ENCODE measurements around the gene CDK14. TPM values are rescaled to one million over a fixed set of nuclear protein-coding genes. Genes with fewer than 3 reads are reported as not detected.

Gene CDK14
- total and polyA plus RNA-seq, 2 donors (not counting 1 experiment from before 2014, with no cell fraction given): 23.6 to 41.1 TPM

- peak overlapping the region; percentile 44 for H3K4me2 ChIP-seq (ENCODE audit: extremely low read depth, insufficient read depth, low read length)
- peaks cover 8% of the 10 kb centered on the region for H3K4me1 ChIP-seq (ENCODE audit: control insufficient read depth, extremely low read depth, insufficient read depth, low read length)
- H3K9me3 ChIP-seq (ENCODE audit: control insufficient read depth, insufficient read depth, low read depth, low read length): no peaks in the 10 kb centered on the region
- no peaks in the 10 kb centered on the region for H3K36me3 ChIP-seq (ENCODE audit: control insufficient read depth, insufficient read depth, low read length)
- peaks cover 74% of the 10 kb centered on the region for H3K79me2 ChIP-seq (ENCODE audit: control insufficient read depth, insufficient read depth, low read length)
- DNase-seq (ENCODE audit: low read depth in 2 of 2): peak in 1 of 2 donors; percentile 82
- no peak overlapping the region for H3K9ac ChIP-seq (ENCODE audit: insufficient read depth, low read length)
- TF ChIP-seq EZH2 (IDR thresholded peaks at IDR 0.05; ENCODE audit: low read length, missing control alignments) (no peak), CTCF (conservative IDR thresholded peaks at IDR 0.05 in 1 of 2, IDR thresholded peaks at IDR 0.05 in 1 of 2; ENCODE audit: low read depth in 1 of 2, low read length in 2 of 2) (no peak)
- peak overlapping the region; percentile 6 for H3K27ac ChIP-seq (ENCODE audit: insufficient read depth, low read length)
- no peak overlapping the region for H2AFZ ChIP-seq (ENCODE audit: low read length)
- no peaks in the 10 kb centered on the region for H4K20me1 ChIP-seq (ENCODE audit: control insufficient read depth, extremely low read depth, insufficient read depth, low read length)
- H3K27me3 ChIP-seq (ENCODE audit: control insufficient read depth, insufficient read depth, low read length): no peaks in the 10 kb centered on the region
- peak overlapping the region in 1 of 4 experiments; percentile 11 for H3K4me3 ChIP-seq (replicated peaks in 1 of 4; ENCODE audit: control extremely low read depth in 1 of 4, insufficient read depth in 1 of 4, low read depth in 3 of 4, low read length in 4 of 4)
These were observed 3.9 kb downstream of the CDK14 start for GRCh38 chr7:90599892-90600555.

- H3K9ac ChIP-seq (ENCODE audit: insufficient read depth, low read length): no peak overlapping the region
- H3K4me2 ChIP-seq (ENCODE audit: extremely low read depth, insufficient read depth, low read length): no peak overlapping the region
- H3K79me2 ChIP-seq (ENCODE audit: control insufficient read depth, insufficient read depth, low read length): peaks cover 77% of the 10 kb centered on the region
- H3K4me3 ChIP-seq (replicated peaks in 1 of 4; ENCODE audit: control extremely low read depth in 1 of 4, insufficient read depth in 1 of 4, low read depth in 3 of 4, low read length in 4 of 4): no peak overlapping the region
- H3K27me3 ChIP-seq (ENCODE audit: control insufficient read depth, insufficient read depth, low read length): no peaks in the 10 kb centered on the region
- no peak for TF ChIP-seq CTCF (conservative IDR thresholded peaks at IDR 0.05 in 1 of 2, IDR thresholded peaks at IDR 0.05 in 1 of 2; ENCODE audit: low read depth in 1 of 2, low read length in 2 of 2)
- no peak for TF ChIP-seq EZH2 (IDR thresholded peaks at IDR 0.05; ENCODE audit: low read length, missing control alignments)
- H3K4me1 ChIP-seq (ENCODE audit: control insufficient read depth, extremely low read depth, insufficient read depth, low read length): peaks cover 4% of the 10 kb centered on the region
- H4K20me1 ChIP-seq (ENCODE audit: control insufficient read depth, extremely low read depth, insufficient read depth, low read length): no peaks in the 10 kb centered on the region
- no peak overlapping the region for H3K27ac ChIP-seq (ENCODE audit: insufficient read depth, low read length)
- H2AFZ ChIP-seq (ENCODE audit: low read length): no peak overlapping the region
- H3K36me3 ChIP-seq (ENCODE audit: control insufficient read depth, insufficient read depth, low read length): no peaks in the 10 kb centered on the region
- no peak for DNase-seq (ENCODE audit: low read depth in 2 of 2)
- H3K9me3 ChIP-seq (ENCODE audit: control insufficient read depth, insufficient read depth, low read depth, low read length): no peaks in the 10 kb centered on the region
These were observed 6.2 kb downstream of the CDK14 start for GRCh38 chr7:90602303-90602702.

- DNase-seq (ENCODE audit: low read depth in 2 of 2): no peak
- no peak overlapping the region for H3K4me2 ChIP-seq (ENCODE audit: extremely low read depth, insufficient read depth, low read length)
- H2AFZ ChIP-seq (ENCODE audit: low read length): no peak overlapping the region
- H3K27ac ChIP-seq (ENCODE audit: insufficient read depth, low read length): no peak overlapping the region
- no peaks in the 10 kb centered on the region for H3K9me3 ChIP-seq (ENCODE audit: control insufficient read depth, insufficient read depth, low read depth, low read length)
- H3K4me3 ChIP-seq (replicated peaks in 1 of 4; ENCODE audit: control extremely low read depth in 1 of 4, insufficient read depth in 1 of 4, low read depth in 3 of 4, low read length in 4 of 4): no peak overlapping the region
- H4K20me1 ChIP-seq (ENCODE audit: control insufficient read depth, extremely low read depth, insufficient read depth, low read length): no peaks in the 10 kb centered on the region
- peaks cover 4% of the 10 kb centered on the region for H3K4me1 ChIP-seq (ENCODE audit: control insufficient read depth, extremely low read depth, insufficient read depth, low read length)
- H3K9ac ChIP-seq (ENCODE audit: insufficient read depth, low read length): no peak overlapping the region
- H3K36me3 ChIP-seq (ENCODE audit: control insufficient read depth, insufficient read depth, low read length): no peaks in the 10 kb centered on the region
- TF ChIP-seq CTCF (conservative IDR thresholded peaks at IDR 0.05 in 1 of 2, IDR thresholded peaks at IDR 0.05 in 1 of 2; ENCODE audit: low read depth in 1 of 2, low read length in 2 of 2) (no peak), EZH2 (IDR thresholded peaks at IDR 0.05; ENCODE audit: low read length, missing control alignments) (no peak)
- H3K79me2 ChIP-seq (ENCODE audit: control insufficient read depth, insufficient read depth, low read length): peaks cover 72% of the 10 kb centered on the region
- H3K27me3 ChIP-seq (ENCODE audit: control insufficient read depth, insufficient read depth, low read length): no peaks in the 10 kb centered on the region
These were observed 7.2 kb downstream of the CDK14 start for GRCh38 chr7:90603346-90603745.

Data from fibroblast of lung (primary cell).